Pancreas (tissue), 10 donors: ENCODE results near the gene ALDH9A1. TPM values are rescaled to one million over a fixed set of nuclear protein-coding genes. Genes with fewer than 3 reads are reported as not detected.
"Not testable (repeated sequence)": the region's sequence is repeated elsewhere in the genome, so short reads cannot be mapped to it uniquely, and the experiment has no call there.

Source experiments
- ATAC-seq, 4 donors: fragments of 200-7000 bp; cut with Tn5 transposase; one replicate each; pipeline versions ENCODE4 v1.8.0 to v1.9.1; 2020; ENCODE audit warnings: mild to moderate bottlenecking in 4 of 4, moderate library complexity in 4 of 4
- DNase-seq, 6 donors: peaks; one replicate each; pipeline ENCODE4 v3.0.0-alpha.2; 2020
- FAIRE-seq: peaks from 2 replicates; lab custom pipeline; 2012; peaks lifted over from hg19 to GRCh38; lab: Jason Lieb, UNC
- H3K27ac ChIP-seq, 4 donors: fragments of 200-600 bp; sonication (generic); 1 replicate in 3 of 4; 2 replicates in 1 of 4; pipeline versions ENCODE4 v1.5.0 to v1.8.0; 2020
- H3K27me3 ChIP-seq, 4 donors: fragments of 200-600 bp; one replicate each; pipeline ENCODE4 v1.8.0; 2021
- H3K36me3 ChIP-seq, 3 donors: fragments of 200-600 bp; sonication (generic) in 1 of 3; one replicate each; pipeline versions ENCODE4 v1.5.0 to v1.8.0; 2020 to 2021
- H3K4me1 ChIP-seq, 3 donors: fragments of 200-600 bp; one replicate each; pipeline ENCODE4 v1.8.0; 2021
- H3K4me3 ChIP-seq, 4 donors: fragments of 200-600 bp; sonication (generic) in 2 of 4; one replicate each; pipeline versions ENCODE4 v1.5.0 to v1.8.0; 2020 to 2021
- H3K9me3 ChIP-seq, 4 donors: fragments of 200-600 bp; one replicate each; pipeline ENCODE4 v1.8.0; 2021
- CTCF ChIP-seq, 4 donors: fragments of 200-600 bp; sonication (generic) in 3 of 4; IDR thresholded peaks; one replicate each; pipeline versions ENCODE4 v1.5.0 to v1.8.0; 2021; ENCODE audit warnings: antibody characterized with exemption in 4 of 4
- WGBS, 2 donors: extraction: QIAGEN DNeasy Blood & Tissue Kit; methylation state at CpG; one replicate each; pipeline ENCODE4 v1.1.7; 2013; 5-methylcytosine and 5-hydroxymethylcytosine counted together
- intact Hi-C, 3 donors: fragments of 100-400 bp; cut with DNase I; formaldehyde crosslinking; loops; one replicate each; pipeline versions ENCODE4 v1.11.1 to v1.14.2; 2022
- polyA plus RNA-seq, 2 donors: library from polyadenylated mRNA; stranded (reverse); fragments of 200-250 nt; gene quantifications; one replicate each; pipeline ENCODE4 v1.2.3, GENCODE V29; 2013
- total RNA-seq, 6 donors: library from RNA; stranded (reverse); fragmentation: NEBNext Ultra II Directional in 4 of 6; extraction: Animal tissue kit (Norgen Biotek cat#: 25700) in 4 of 6; gene quantifications; one replicate each; pipeline versions ENCODE4 v1.2.1 to v1.2.4, GENCODE V29; 2021 to 2023
- donor health status: healthy with polysubstance abuse.
- donor health status: DM: no; HTN: no; CAD: no; lungs with moderate emphysema.
- donor health status: DM: no; HTN: no; CAD: no.
- donor health status: control.
- donor health status: control.
- donor health status: Bipolar disorder and iron deficiency.
- donor health status: DM: yes; HTN: yes; CAD: no.
- donor health status: DM: no; HTN: no; CAD: no.
- donor health status: DM: no; HTN: no; CAD: no.
- donor health status: DM: yes; HTN: yes; CAD: no.

The ALDH9A1 gene
- total RNA-seq (10 to 100 TPM; 21.4 to 28.5 (median 23.1) TPM), polyA plus RNA-seq (10 to 100 TPM; 13.1 to 37.6 TPM)

DNA sequence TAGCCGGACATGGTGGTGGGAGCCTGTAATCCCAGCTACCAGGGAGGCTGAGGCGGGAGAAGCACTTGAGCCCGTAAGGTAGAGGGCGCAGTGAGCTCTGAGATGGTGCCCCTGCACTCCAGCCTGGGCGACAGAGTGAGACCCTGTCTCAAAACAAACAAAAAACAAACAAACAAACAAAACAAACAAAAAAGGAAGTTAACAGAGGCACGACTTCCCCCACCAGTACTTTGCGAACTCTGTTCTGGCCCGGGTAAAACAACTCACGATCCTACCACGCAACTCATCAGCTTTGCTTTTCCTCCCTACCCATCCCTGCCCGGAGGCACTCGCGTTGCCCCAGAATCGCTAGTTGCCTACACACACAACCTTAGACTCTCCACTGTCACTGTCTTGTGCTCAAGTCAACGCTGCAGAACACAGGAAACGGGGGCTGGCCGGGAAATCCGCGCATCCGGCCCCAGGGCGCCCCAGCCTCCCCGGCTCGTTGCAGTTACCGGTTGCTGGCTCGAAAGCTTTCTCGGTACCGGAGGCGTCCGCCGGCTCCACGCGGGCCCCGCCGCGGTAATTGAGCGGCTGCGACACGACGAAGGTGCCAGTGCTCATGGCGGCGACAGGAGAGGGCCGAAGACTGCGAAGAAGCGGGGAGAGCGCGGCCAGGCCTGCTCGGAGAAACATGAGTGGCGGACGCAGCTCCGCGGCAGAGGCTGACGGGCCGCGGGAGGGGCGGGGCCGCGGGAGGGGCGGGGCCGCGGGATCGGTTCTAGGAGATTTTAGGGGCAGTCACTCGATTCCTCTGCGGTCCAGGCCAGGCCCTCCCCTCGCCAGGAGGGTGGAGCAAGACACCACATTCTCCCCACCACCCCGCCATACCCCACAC, at the start of gene ALDH9A1:
ALDH9A1 (minus strand) TSS at position 682 of the 880 bp plus-strand sequence; CDS start at position 678, 4 bp downstream.
- WGBS, 2 donors = 0 to 1% methylated on average over 53 to 65 of the region's 65 CpGs
- peak; percentile 93 to 96 (median 96) for ATAC-seq
- Histone ChIP-seq H3K27ac (peak within 1 kb of the TSS; percentile 49 to 91 (median 80)), H3K4me3 (peak within 1 kb of the TSS; percentile 41 to 92 (median 78)), H3K27me3 (no peaks in the 10 kb centered on the region), H3K9me3 (no peaks in the 10 kb centered on the region), H3K36me3 (no peaks in the 10 kb centered on the region), H3K4me1 (peaks cover 11 to 19% (median 17%) of the 10 kb centered on the region in 3 donors)
- DNase-seq = peak; percentile 82 to 92 (median 84)
- intact Hi-C loops = no loop called here
- no peak for FAIRE-seq
- TF ChIP-seq CTCF (IDR thresholded peaks at IDR 0.05) = no peak

GRCh38 chr1:165747632-165748447, 49.5 kb upstream of the ALDH9A1 start:
- WGBS, 2 donors = 75 to 78% methylated on average over 9 of the region's 9 CpGs
- Histone ChIP-seq H3K36me3 (peaks cover 0 to 15% (median 0%) of the 10 kb centered on the region in 3 donors), H3K27ac (no peak overlapping the region), H3K27me3 (no peaks in the 10 kb centered on the region), H3K4me3 (no peak overlapping the region), H3K9me3 (no peaks in the 10 kb centered on the region), H3K4me1 (peaks cover 0 to 10% (median 10%) of the 10 kb centered on the region in 3 donors)
- ATAC-seq (peak; percentile 30 to 74 (median 36)), DNase-seq (no peak), FAIRE-seq (no peak)
- intact Hi-C loops = no loop called here
- TF ChIP-seq CTCF (IDR thresholded peaks at IDR 0.05) = no peak

DNA sequence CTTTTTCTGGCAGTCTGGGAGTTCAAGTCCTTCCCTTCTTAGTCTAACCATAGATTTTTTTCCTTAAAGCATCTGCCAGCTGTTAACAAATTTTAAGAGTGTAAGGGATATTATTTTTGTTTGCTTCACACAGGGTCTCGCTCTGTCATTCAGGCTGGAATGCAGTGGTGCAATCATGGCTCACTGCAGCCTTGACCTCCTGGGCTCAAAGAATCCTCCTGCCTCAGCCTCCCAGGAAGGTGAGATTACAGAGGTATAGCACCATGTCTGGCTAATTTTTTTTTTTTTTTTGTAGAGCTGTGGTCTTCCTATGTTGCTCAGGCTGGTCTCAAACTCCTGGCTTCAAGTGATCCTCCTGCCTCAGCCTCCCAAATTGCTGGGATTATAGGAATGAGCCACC, 46.6 kb upstream of the ALDH9A1 start:
- H3K27me3 ChIP-seq, FAIRE-seq, intact Hi-C loops, H3K9me3 ChIP-seq, H3K4me3 ChIP-seq, H3K27ac ChIP-seq, DNase-seq, ATAC-seq: not testable (repeated sequence)
- Histone ChIP-seq H3K4me1 (peaks cover 0 to 10% (median 10%) of the 10 kb centered on the region in 3 donors), H3K36me3 (peaks cover 0 to 36% (median 14%) of the 10 kb centered on the region in 3 donors)
- WGBS, 2 donors = 100% methylated on average over 1 of the region's 1 CpG

- H3K9me3 ChIP-seq = no peaks in the 10 kb centered on the region
- no peak overlapping the region for H3K4me3 ChIP-seq
- peaks cover 0 to under 1% (median under 1%) of the 10 kb centered on the region in 3 donors for H3K4me1 ChIP-seq
- WGBS, 2 donors = 96 to 97% methylated on average over 8 of the region's 8 CpGs
- ATAC-seq = no peak
- H3K36me3 ChIP-seq = peaks cover 0 to 36% (median 14%) of the 10 kb centered on the region in 3 donors
- no peak for TF ChIP-seq CTCF (IDR thresholded peaks at IDR 0.05)
- intact Hi-C loops = no loop called here
- H3K27ac ChIP-seq = no peak overlapping the region
- FAIRE-seq = no peak
- no peaks in the 10 kb centered on the region for H3K27me3 ChIP-seq
- DNase-seq = no peak
Measured at GRCh38 chr1:165742194-165742593, 43.8 kb upstream of the ALDH9A1 start.

GRCh38 chr1:165738794-165739193, 40.4 kb upstream of the ALDH9A1 start:
- 94 to 96% methylated on average over 1 of the region's 1 CpG for WGBS, 2 donors
- H3K27ac ChIP-seq = no peak overlapping the region
- H3K9me3 ChIP-seq = no peaks in the 10 kb centered on the region
- no peak for DNase-seq
- no peak for FAIRE-seq
- TF ChIP-seq CTCF (IDR thresholded peaks at IDR 0.05) = no peak
- H3K4me1 ChIP-seq = no peaks in the 10 kb centered on the region
- no peak overlapping the region for H3K4me3 ChIP-seq
- peaks cover 0 to 32% (median 14%) of the 10 kb centered on the region in 3 donors for H3K36me3 ChIP-seq
- intact Hi-C loops = no loop called here
- H3K27me3 ChIP-seq = no peaks in the 10 kb centered on the region
- ATAC-seq = no peak
